ENCODE data around the gene TMEM39A.

The TMEM39A gene

GRCh38 chr3:119456469-119456868, 6.9 kb downstream of the TMEM39A start:
- H3K4me3 ChIP-seq (ENCODE audit: low read depth, low read length), result no peak overlapping the region
- no peak for TF ChIP-seq CTCF (IDR thresholded peaks at IDR 0.05; ENCODE audit: low read depth, low read length)

DNA sequence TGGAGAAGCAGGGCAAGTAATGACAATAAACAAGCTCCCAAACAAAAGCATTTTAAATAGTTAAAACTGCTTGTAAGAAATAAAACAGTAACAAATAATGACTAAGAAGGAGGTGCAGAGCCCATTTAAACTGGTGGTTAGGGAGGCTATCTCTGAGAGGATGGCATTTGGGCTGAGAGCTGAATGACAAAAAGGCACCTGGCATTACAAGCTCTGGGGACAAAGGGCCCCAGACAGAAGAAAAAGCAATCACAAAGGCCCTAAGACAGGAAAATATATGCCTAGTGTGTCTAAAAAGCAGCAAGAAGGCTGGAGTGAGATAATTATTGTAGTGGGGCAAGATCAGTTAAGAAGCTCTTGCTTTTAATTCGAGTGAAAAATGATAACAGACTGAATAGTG, 9.6 kb downstream of the TMEM39A start:
- no peak for TF ChIP-seq CTCF (IDR thresholded peaks at IDR 0.05; ENCODE audit: low read depth, low read length)
- no peak overlapping the region for H3K4me3 ChIP-seq (ENCODE audit: low read depth, low read length)

- no peak for TF ChIP-seq CTCF (IDR thresholded peaks at IDR 0.05; ENCODE audit: low read depth, low read length)
- no peak overlapping the region for H3K4me3 ChIP-seq (ENCODE audit: low read depth, low read length)
Observed at GRCh38 chr3:119444590-119444989, 18.8 kb downstream of the TMEM39A start.

GRCh38 chr3:119443179-119443578, 20.2 kb downstream of the TMEM39A start:
- TF ChIP-seq CTCF (IDR thresholded peaks at IDR 0.05; ENCODE audit: low read depth, low read length), result no peak
- no peak overlapping the region for H3K4me3 ChIP-seq (ENCODE audit: low read depth, low read length)

GRCh38 chr3:119437691-119438258, 25.6 kb downstream of the TMEM39A start:
- H3K4me3 ChIP-seq (ENCODE audit: low read depth, low read length), result no peak overlapping the region
- no peak for TF ChIP-seq CTCF (IDR thresholded peaks at IDR 0.05; ENCODE audit: low read depth, low read length)

DNA sequence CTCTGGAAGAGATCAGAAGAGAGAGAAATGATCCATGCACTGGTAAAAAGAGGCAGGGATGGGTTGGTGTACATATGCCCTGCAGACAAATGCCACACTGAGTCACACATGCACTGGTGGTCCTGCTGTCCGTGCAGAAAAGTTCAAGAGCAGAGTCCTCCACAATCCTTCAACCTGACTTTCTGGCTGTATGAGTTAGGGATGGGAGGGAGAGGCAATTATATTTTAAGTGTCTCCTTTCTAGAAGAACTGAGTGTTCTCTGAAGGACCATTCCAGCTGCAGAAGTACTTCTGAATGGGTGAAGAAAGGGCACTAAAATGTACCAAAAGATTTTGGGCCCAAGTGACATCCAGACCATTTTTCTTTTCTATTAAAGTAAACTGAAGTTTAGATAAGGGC, 26.4 kb downstream of the TMEM39A start:
- H3K4me3 ChIP-seq (ENCODE audit: low read depth, low read length), result no peak overlapping the region
- no peak for TF ChIP-seq CTCF (IDR thresholded peaks at IDR 0.05; ENCODE audit: low read depth, low read length)

- TF ChIP-seq CTCF (IDR thresholded peaks at IDR 0.05; ENCODE audit: low read depth, low read length), result no peak
Observed at GRCh38 chr3:119434703-119435102, 28.7 kb downstream of the TMEM39A start.

More at GRCh38 chr3:119434703-119435102, 28.7 kb downstream of the TMEM39A start:
- H3K4me3 ChIP-seq (ENCODE audit: low read depth, low read length), result no peak overlapping the region

Data from WI38 (cell line).